SK-N-MC (cell line): ENCODE measurements around the gene SMYD4.
A peak's percentile ranks its signal among the peaks of the same experiment; 100 is the strongest.
"Not testable (repeated sequence)": the region's sequence is repeated elsewhere in the genome, so short reads cannot be mapped to it uniquely, and the experiment has no call there.

Experiments
- DNase-seq: peaks from one replicate; pipeline ENCODE4 v3.0.0-alpha.2; 2011; ENCODE audit warnings: low read depth, low spot score
- H3K27ac ChIP-seq: fragments of 200-600 bp; sonication (generic); 2 replicates; pipeline ENCODE4 v1.5.1; 2016; ENCODE audit warnings: mixed run types
- H3K36me3 ChIP-seq: fragments of 200-600 bp; sonication (generic); 2 replicates; pipeline ENCODE4 v1.6.1; 2017; ENCODE audit warnings: antibody characterized with exemption, low read length, mixed read lengths; ENCODE audit not compliant: insufficient read depth
- H3K4me3 ChIP-seq: fragments of 200-600 bp; sonication (generic); 2 replicates; pipeline ENCODE4 v1.5.1; 2016
- H3K9ac ChIP-seq: fragments of 200-600 bp; sonication (generic); 2 replicates; pipeline ENCODE4 v1.8.0; 2017; ENCODE audit warnings: mixed run types, mixed read lengths; ENCODE audit not compliant: insufficient read length
- H3K9me3 ChIP-seq: fragments of 200-600 bp; sonication (generic); 2 replicates; pipeline ENCODE4 v1.6.1; 2017; ENCODE audit warnings: low read depth, mild to moderate bottlenecking, antibody characterized with exemption, low read length, moderate library complexity, mixed read lengths
- EZH2 ChIP-seq: fragments of 200-600 bp; sonication (generic); IDR thresholded peaks from one replicate; pipeline ENCODE4 v1.6.1; 2017; ENCODE audit warnings: antibody characterized with exemption
- FOXP2 ChIP-seq: optimal IDR thresholded peaks from 2 replicates; pipeline ENCODE3; 2011; ENCODE audit warnings: mild to moderate bottlenecking, moderate library complexity; ENCODE audit not compliant: insufficient read depth; ENCODE audit errors: extremely low read length, control extremely low read depth
- POLR2AphosphoS5 ChIP-seq: IDR thresholded peaks from 2 replicates; pipeline ENCODE4 v1.6.1; 2012; ENCODE audit warnings: mild to moderate bottlenecking, low read depth, low read length, borderline replicate concordance

The SMYD4 gene

DNA sequence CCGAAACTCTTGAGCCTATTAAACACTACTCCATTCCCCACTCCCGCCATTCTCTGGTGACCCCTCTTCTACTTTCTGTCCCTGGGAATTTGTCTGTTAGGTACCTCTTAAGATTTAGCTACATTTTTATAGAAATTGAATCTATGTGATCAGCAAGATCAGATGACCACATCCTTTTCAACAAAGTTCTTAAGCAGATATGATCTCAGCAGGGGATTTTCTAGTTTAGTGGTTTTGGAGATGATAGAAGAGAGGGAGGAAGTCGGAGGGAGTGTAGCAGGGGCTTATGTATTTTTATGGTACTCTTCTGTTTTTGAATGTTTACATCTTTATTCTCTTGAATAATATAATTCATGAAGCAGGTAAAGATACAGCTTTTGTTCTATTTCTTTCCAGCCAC lies 40.9 kb upstream of the SMYD4 start:
- Histone ChIP-seq H3K9ac (no peak overlapping the region), H3K9me3 (no peaks in the 10 kb centered on the region), H3K36me3 (peaks cover 39% of the 10 kb centered on the region), H3K27ac (no peak overlapping the region), H3K4me3 (no peak overlapping the region)
- DNase-seq = no peak
- no peak for TF ChIP-seq EZH2
- TF ChIP-seq FOXP2 = no peak
- TF ChIP-seq POLR2AphosphoS5 = no peak

DNA sequence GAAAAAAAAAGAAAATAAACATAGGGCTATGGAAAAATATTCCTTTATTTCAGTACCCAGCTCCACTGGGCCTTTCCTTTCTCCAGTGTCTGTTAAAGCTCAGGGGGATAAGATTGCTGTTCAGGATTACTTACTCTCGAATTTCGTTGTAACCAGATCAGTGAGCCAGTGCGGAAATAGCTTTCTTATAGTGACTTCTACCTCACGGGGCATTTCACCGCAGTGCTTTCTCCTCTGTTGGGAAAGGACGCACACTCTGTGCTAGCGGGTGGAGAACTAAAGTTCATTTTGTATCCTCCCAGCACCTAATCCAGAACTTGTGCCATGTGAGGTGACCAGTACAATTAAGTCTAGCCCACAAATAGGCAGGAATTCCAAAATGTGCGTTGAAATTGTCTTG lies 38.4 kb upstream of the SMYD4 start:
- TF ChIP-seq FOXP2 (no peak), EZH2 (no peak), POLR2AphosphoS5 (no peak)
- Histone ChIP-seq H3K4me3 (no peak overlapping the region), H3K9me3 (no peaks in the 10 kb centered on the region), H3K27ac (no peak overlapping the region), H3K36me3 (peaks cover 23% of the 10 kb centered on the region), H3K9ac (no peak overlapping the region)
- no peak for DNase-seq

DNA sequence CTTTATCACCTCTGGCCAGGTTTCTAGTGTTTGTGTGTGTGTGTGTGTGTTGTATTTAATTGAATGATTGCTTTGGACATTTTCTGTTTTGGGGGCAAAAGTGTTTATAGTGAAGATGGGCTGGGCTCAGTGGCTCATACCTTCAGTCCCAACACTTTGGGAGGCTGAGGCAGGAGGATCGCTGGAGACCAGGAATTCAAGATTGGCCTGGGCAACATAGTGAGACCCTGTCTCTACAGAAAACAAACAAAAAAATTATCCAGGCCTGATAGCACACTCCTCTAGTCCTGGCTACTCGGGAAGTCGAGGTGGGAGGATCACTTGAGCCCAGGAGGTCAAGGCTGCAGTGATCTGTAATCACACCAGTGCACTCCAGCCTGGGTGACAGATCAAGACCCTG lies 37.6 kb upstream of the SMYD4 start:
- no peaks in the 10 kb centered on the region for H3K9me3 ChIP-seq
- no peak overlapping the region for H3K27ac ChIP-seq
- H3K4me3 ChIP-seq = no peak overlapping the region
- H3K9ac ChIP-seq = no peak overlapping the region
- TF ChIP-seq FOXP2 (no peak), POLR2AphosphoS5 (no peak), EZH2 (no peak)
- peaks cover 16% of the 10 kb centered on the region for H3K36me3 ChIP-seq
- no peak for DNase-seq

DNA sequence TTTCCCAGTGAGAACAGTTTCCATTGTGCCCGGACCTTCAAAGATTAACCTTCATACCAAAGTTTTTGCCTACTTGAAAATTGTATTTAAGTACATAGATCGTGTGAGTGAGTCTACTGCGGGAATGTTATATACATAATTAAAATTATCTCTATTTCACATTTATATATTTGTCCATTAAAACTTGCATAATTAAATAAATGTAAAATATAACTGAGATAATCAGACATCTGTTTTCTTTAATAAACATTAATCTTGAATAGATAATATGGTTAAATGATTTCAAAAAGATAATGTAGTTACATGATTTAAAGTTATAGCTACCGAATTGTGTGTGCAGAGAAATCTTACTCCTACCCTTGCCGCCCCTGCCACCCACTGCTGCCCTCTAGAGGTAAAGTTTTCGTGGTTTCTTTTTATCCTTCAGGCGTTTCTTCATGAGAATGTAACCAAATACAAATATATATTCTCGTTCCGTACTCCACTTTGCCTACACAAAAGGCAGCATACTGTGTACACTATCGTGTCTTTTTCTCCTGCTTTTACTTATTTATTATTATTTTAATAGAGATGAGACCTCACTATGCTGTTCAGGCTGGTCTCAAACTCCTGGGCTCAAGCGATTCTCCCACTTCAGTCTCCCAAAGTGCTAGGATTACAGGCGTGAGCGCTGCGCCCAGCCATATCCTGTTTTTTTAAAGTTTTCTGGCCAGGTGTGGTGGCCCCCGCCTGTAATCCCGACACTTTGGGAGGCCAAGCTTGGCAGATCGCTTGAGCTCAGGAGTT lies 35.7 kb upstream of the SMYD4 start:
- peaks cover 11% of the 10 kb centered on the region; the same call in 1 of the 2 replicates for H3K36me3 ChIP-seq
- DNase-seq = no peak

DNA sequence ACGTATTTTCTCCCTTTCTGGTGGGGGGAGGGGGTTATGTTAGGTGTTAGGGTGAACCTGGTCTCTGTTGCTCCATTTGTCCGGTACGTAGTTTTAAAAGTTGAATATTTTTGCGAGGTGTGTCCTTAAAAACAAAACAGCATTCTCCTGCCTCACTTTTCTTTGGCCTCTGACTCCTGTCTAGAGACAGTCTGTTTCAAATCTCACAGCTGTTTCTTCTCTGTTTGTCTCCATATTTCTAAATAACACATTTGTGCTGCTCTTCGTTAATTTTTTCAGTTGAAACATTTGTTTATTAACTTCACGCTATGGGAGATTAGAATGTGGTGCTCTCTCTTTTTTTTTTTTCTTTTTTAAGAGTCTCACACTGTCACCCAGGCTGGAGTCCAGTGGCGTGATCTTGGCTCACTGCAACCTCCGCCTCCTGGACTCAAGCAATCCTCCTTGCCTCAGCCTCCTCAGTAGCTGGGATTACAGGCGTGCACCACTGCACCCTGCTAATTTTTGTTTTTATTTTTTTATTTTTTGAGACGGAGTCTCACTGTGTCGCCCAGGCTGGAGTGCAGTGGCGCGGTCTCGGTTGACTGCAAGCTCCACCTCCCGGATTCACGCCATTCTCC lies 31.8 kb upstream of the SMYD4 start:
- Histone ChIP-seq H3K9me3 (no peaks in the 10 kb centered on the region), H3K9ac (no peak overlapping the region), H3K4me3 (no peak overlapping the region), H3K27ac (peak overlapping the region; percentile 14; the same call in 1 of the 2 replicates), H3K36me3 (peaks cover 5% of the 10 kb centered on the region)
- TF ChIP-seq EZH2 (no peak), POLR2AphosphoS5 (no peak), FOXP2 (no peak)
- DNase-seq = no peak

More for the DNA sequence above, 35.7 kb upstream of the SMYD4 start:
- Histone ChIP-seq H3K4me3 (no peak overlapping the region), H3K9me3 (no peaks in the 10 kb centered on the region), H3K27ac (no peak overlapping the region), H3K9ac (no peak overlapping the region)
- TF ChIP-seq FOXP2 = no peak
- TF ChIP-seq POLR2AphosphoS5 = no peak
- TF ChIP-seq EZH2 = no peak

DNA sequence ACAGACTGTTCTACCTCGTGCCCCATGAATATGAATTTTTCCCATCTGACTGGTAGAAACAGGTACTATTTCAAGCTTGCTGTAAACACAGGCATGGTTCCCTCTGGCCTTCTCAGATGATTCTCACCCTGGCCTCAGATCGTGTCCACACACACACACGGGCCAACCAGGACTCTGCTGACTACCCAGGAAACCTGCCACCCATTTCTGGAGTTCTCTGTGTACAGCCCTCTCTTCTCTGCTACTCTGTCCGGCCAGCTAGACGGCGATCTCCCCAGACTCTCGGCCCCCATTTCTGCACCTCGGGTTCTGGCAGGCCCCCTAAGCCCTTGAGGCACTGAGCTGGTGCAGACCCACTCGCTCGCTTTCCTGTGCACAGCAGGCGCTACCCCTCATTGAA lies 31.3 kb upstream of the SMYD4 start:
- TF ChIP-seq POLR2AphosphoS5 (no peak), FOXP2 (no peak), EZH2 (no peak)
- Histone ChIP-seq H3K36me3 (peaks cover 8% of the 10 kb centered on the region), H3K4me3 (no peak overlapping the region), H3K9me3 (no peaks in the 10 kb centered on the region), H3K9ac (no peak overlapping the region), H3K27ac (peak overlapping the region; percentile 14; the same call in 1 of the 2 replicates)
- DNase-seq = no peak

DNA sequence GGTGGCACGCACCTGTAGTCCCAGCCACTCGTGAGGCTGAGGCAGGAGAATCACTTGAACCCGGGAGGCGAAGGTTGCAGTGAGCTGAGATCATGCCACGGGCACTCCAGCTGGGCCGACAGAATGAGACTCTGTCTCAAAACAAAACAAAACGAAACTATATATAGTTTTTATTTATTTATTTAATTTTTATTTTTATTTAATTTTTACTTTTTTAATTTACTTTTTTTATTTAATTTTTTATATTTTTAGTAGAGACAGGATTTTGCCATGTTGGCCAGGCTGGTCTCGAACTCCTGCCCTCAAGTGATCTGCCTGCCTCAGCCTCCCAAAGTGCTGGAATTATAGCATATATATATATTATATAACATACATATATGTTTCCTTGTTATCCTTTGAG lies 26.8 kb upstream of the SMYD4 start:
- not testable (repeated sequence) for H3K4me3 ChIP-seq, H3K27ac ChIP-seq, H3K9me3 ChIP-seq, H3K9ac ChIP-seq, DNase-seq
- H3K36me3 ChIP-seq = peaks cover 51% of the 10 kb centered on the region

DNA sequence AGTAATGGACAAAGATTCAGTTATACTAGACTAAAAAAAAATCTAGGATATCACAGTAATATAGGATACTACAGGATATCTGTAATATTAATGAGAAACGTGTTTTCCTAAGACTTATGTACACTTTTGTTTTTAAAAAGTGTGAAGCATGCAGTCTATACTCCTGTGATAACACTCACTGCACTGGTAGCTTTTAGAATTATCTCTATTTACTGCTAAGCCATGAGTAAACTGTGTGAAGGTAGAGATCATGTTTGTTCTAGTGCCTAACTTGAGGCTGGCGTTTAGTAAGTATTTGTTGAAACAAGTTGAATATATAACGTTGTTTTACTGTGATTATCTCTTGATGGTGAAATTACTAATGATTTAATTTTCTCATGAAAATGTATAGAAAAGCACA lies 24.0 kb upstream of the SMYD4 start:
- no peak overlapping the region for H3K27ac ChIP-seq
- H3K36me3 ChIP-seq = peaks cover 58% of the 10 kb centered on the region
- TF ChIP-seq EZH2 (no peak), POLR2AphosphoS5 (no peak), FOXP2 (no peak)
- H3K9ac ChIP-seq = no peak overlapping the region
- H3K4me3 ChIP-seq = no peak overlapping the region
- DNase-seq = no peak
- H3K9me3 ChIP-seq = no peaks in the 10 kb centered on the region
